H9 (cell line): ENCODE data around the gene NF1. TPM values are rescaled to one million over a fixed set of nuclear protein-coding genes. Genes with fewer than 3 reads are reported as not detected.

Experiments
- DNase-seq: peaks from one replicate; pipeline ENCODE4 v3.0.0-alpha.2; 2017
- H2AFZ ChIP-seq: one replicate; pipeline ENCODE4 v1.6.1; 2013; ENCODE audit warnings: mild to moderate bottlenecking, low read length, control low read depth, moderate library complexity
- H2AK5ac ChIP-seq: 2 replicates; pipeline ENCODE4 v1.6.1; 2013; ENCODE audit warnings: low read length, control low read depth, mixed read lengths; ENCODE audit not compliant: insufficient read length
- H2BK120ac ChIP-seq: one replicate; pipeline ENCODE4 v1.6.1; 2013; ENCODE audit warnings: low read depth, mild to moderate bottlenecking, low read length, control low read depth, inconsistent platforms; ENCODE audit not compliant: poor library complexity, severe bottlenecking
- H2BK12ac ChIP-seq: 2 replicates; pipeline ENCODE4 v1.6.1; 2013; ENCODE audit warnings: low read length, control low read depth, mixed read lengths, low read depth; ENCODE audit not compliant: insufficient read length
- H2BK15ac ChIP-seq: 2 replicates; pipeline ENCODE4 v1.6.1; 2013; ENCODE audit warnings: low read depth, low read length, control low read depth
- H2BK20ac ChIP-seq: one replicate; pipeline ENCODE4 v1.6.1; 2013; ENCODE audit warnings: low read depth, mild to moderate bottlenecking, low read length, control low read depth, inconsistent platforms; ENCODE audit not compliant: poor library complexity, severe bottlenecking
- H2BK5ac ChIP-seq: 2 replicates; pipeline ENCODE4 v1.6.1; 2013; ENCODE audit warnings: low read length, control low read depth, mixed read lengths; ENCODE audit not compliant: insufficient read length
- H3K14ac ChIP-seq: 2 replicates; pipeline ENCODE4 v1.6.1; 2013; ENCODE audit warnings: low read length, control low read depth; ENCODE audit not compliant: insufficient read depth
- H3K18ac ChIP-seq: 2 replicates; pipeline ENCODE4 v1.6.1; 2013; ENCODE audit warnings: low read depth, mild to moderate bottlenecking, mixed read lengths, low read length, control low read depth; ENCODE audit not compliant: insufficient read length
- H3K23ac ChIP-seq: 2 replicates; pipeline ENCODE4 v1.6.1; 2013; ENCODE audit warnings: low read length, control low read depth, mixed read lengths, low read depth; ENCODE audit not compliant: insufficient read length
- H3K23me2 ChIP-seq: 2 replicates; pipeline ENCODE4 v1.6.1; 2013; ENCODE audit warnings: low read depth, mild to moderate bottlenecking, mixed read lengths, low read length, control low read depth; ENCODE audit not compliant: insufficient read length, poor library complexity, severe bottlenecking
- H3K27ac ChIP-seq: 2 replicates; pipeline ENCODE4 v1.5.1; 2013; ENCODE audit warnings: low read length, control low read depth, mixed read lengths, low read depth; ENCODE audit not compliant: insufficient read length
- H3K27me3 ChIP-seq: 2 replicates; pipeline ENCODE4 v1.6.1; 2013; ENCODE audit warnings: low read length, control low read depth, inconsistent platforms; ENCODE audit not compliant: insufficient read depth
- H3K4ac ChIP-seq: 2 replicates; pipeline ENCODE4 v1.6.1; 2013; ENCODE audit warnings: low read depth, mild to moderate bottlenecking, control low read depth, inconsistent platforms, low read length, moderate library complexity
- H3K4me1 ChIP-seq: 2 replicates; pipeline ENCODE4 v1.6.1; 2013; ENCODE audit warnings: low read length, control low read depth, inconsistent platforms; ENCODE audit not compliant: insufficient read depth
- H3K4me2 ChIP-seq: 2 replicates; pipeline ENCODE4 v1.6.1; 2013; ENCODE audit warnings: low read length, control low read depth, mixed read lengths; ENCODE audit not compliant: insufficient read length, insufficient read depth
- H3K56ac ChIP-seq: 2 replicates; pipeline ENCODE4 v1.6.1; 2013; ENCODE audit warnings: low read depth, mild to moderate bottlenecking, mixed read lengths, low read length, control low read depth; ENCODE audit not compliant: insufficient read length
- H3K79me1 ChIP-seq: 2 replicates; pipeline ENCODE4 v1.6.1; 2013; ENCODE audit warnings: low read depth, mild to moderate bottlenecking, moderate library complexity, low read length, control low read depth, inconsistent platforms; ENCODE audit not compliant: insufficient read depth, poor library complexity, severe bottlenecking
- H3K79me2 ChIP-seq: 2 replicates; pipeline ENCODE4 v1.6.1; 2013; ENCODE audit warnings: low read length, control low read depth, inconsistent platforms; ENCODE audit not compliant: insufficient read depth
- H3K9ac ChIP-seq: 2 replicates; pipeline ENCODE4 v1.6.1; 2013; ENCODE audit warnings: low read length, control low read depth, mixed read lengths; ENCODE audit not compliant: insufficient read length; ENCODE audit errors: extremely low read depth
- H3K9me3 ChIP-seq: one replicate; pipeline ENCODE4 v1.6.1; 2013; ENCODE audit warnings: low read depth, low read length, inconsistent platforms; ENCODE audit not compliant: control insufficient read depth
- H3T11ph ChIP-seq: one replicate; pipeline ENCODE4 v1.6.1; 2013; ENCODE audit warnings: mild to moderate bottlenecking, low read length, control low read depth, inconsistent platforms
- H4K20me1 ChIP-seq: one replicate; pipeline ENCODE4 v1.6.1; 2013; ENCODE audit not compliant: control insufficient read depth, insufficient read length, insufficient read depth
- H4K5ac ChIP-seq: 2 replicates; pipeline ENCODE4 v1.6.1; 2013; ENCODE audit warnings: low read depth, mild to moderate bottlenecking, mixed read lengths, low read length, control low read depth; ENCODE audit not compliant: insufficient read length
- H4K8ac ChIP-seq: replicated peaks from 2 replicates; pipeline ENCODE4 v1.6.1; 2013; ENCODE audit warnings: low read length, control low read depth, mixed read lengths, low read depth; ENCODE audit not compliant: insufficient read length
- H4K91ac ChIP-seq: 2 replicates; pipeline ENCODE4 v1.6.1; 2013; ENCODE audit warnings: low read depth, mild to moderate bottlenecking, moderate library complexity, mixed read lengths, low read length, control low read depth; ENCODE audit not compliant: insufficient read length
- H3K27ac Mint-ChIP-seq, 3 experiments: 2 replicates in 2 of 3; 3 replicates in 1 of 3; pipeline ENCODE4 v1.8.0; 2020 to 2021; ENCODE audit warnings: mixed read lengths in 3 of 3, mild to moderate bottlenecking in 1 of 3, moderate library complexity in 1 of 3
- H3K27me3 Mint-ChIP-seq: 2 replicates; pipeline ENCODE4 v1.8.0; 2021; ENCODE audit warnings: low read depth, mild to moderate bottlenecking, moderate library complexity, mixed read lengths
- H3K36me3 Mint-ChIP-seq, 3 experiments: 2 replicates in 2 of 3; 3 replicates in 1 of 3; pipeline ENCODE4 v1.8.0; 2020 to 2021; ENCODE audit warnings: low read depth in 3 of 3, mixed read lengths in 3 of 3; ENCODE audit not compliant: insufficient read depth in 1 of 3
- H3K4me1 Mint-ChIP-seq, 2 experiments: 2 replicates each; pipeline ENCODE4 v1.8.0; 2020; ENCODE audit warnings: mixed read lengths in 2 of 2
- H3K4me3 Mint-ChIP-seq, 2 experiments: 2 replicates in 1 of 2; 3 replicates in 1 of 2; pipeline ENCODE4 v1.8.0; 2020 to 2021; ENCODE audit warnings: mild to moderate bottlenecking in 2 of 2, mixed read lengths in 2 of 2, moderate library complexity in 1 of 2
- H3K9me3 Mint-ChIP-seq, 2 experiments: 2 replicates in 1 of 2; 3 replicates in 1 of 2; pipeline ENCODE4 v1.8.0; 2020; ENCODE audit warnings: mild to moderate bottlenecking in 2 of 2, mixed read lengths in 2 of 2, moderate library complexity in 1 of 2
- WGBS: extraction: QIAGEN DNeasy Blood & Tissue Kit; methylation state at CpG from one replicate; pipeline ENCODE4 v1.1.7; 2013; ENCODE audit warnings: missing lambda C conversion rate, low lambda C conversion rate, mixed read lengths; ENCODE audit not compliant: insufficient read length; ENCODE audit errors: extremely low coverage; 5-methylcytosine and 5-hydroxymethylcytosine counted together
- total RNA-seq: library from RNA; stranded (reverse); gene quantifications from 2 replicates; pipeline ENCODE4 v1.2.1, GENCODE V29; 2021
- TF ChIP-seq, protein P1 (sequence below): fragments of 200-600 bp; sonication (generic); conservative IDR thresholded peaks from 3 replicates; pipeline ENCODE4 v1.8.0; 2021; ENCODE audit warnings: antibody characterized with exemption, mild to moderate bottlenecking

NF1 gene
- total RNA-seq, 1 experiment from 2014 or later: 38.1 TPM

DNA sequence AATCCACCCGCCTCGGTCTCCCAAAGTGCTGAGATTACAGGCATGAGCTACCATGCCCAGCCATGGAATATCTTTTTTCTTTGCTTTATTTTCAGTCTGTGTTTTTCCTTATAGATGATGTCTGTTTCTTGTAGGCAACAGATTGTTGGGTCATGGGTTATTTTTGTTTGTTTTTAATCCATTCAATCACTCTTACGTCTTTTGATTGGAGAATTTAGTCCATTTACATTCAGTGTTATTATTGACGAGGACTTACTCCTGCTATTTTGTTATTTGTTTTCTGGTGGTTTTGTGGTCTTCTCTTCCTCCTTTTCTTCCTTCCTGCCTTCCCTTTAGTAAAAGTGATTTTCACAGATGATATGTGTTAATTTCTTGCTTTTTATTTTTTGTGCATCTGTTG is 146.3 kb downstream of the NF1 start:
- H3K4me1 ChIP-seq: peaks cover 4% of the 10 kb centered on the region; the same call in 1 of the 2 replicates
- no peak overlapping the region for H2BK5ac ChIP-seq
- H3K79me1 ChIP-seq: no peaks in the 10 kb centered on the region
- H3K14ac ChIP-seq: no peak overlapping the region
- no peak overlapping the region for H3K4me2 ChIP-seq
- H3K9me3 ChIP-seq: no peaks in the 10 kb centered on the region
- no peak overlapping the region for H3K23ac ChIP-seq
- WGBS: no CpG with 5 or more reads among the region's 4 CpGs
- no peak overlapping the region for H3K9ac ChIP-seq
- no peak overlapping the region for H4K8ac ChIP-seq
- Mint-ChIP-seq H3K4me3 (no peak overlapping the region), H3K27me3 (no peaks in the 10 kb centered on the region), H3K4me1 (peaks cover 9% of the 10 kb centered on the region in 2 experiments), H3K27ac (no peak overlapping the region; a peak in 1 of 7 replicates), H3K36me3 (peaks cover 18 to 66% (median 27%) of the 10 kb centered on the region in 3 experiments; a peak in 6 of 7 replicates), H3K9me3 (no peaks in the 10 kb centered on the region)
- H2BK15ac ChIP-seq: no peak overlapping the region
- H4K91ac ChIP-seq: no peak overlapping the region
- no peaks in the 10 kb centered on the region for H3K27me3 ChIP-seq
- H2BK20ac ChIP-seq: no peak overlapping the region
- no peak overlapping the region for H2AFZ ChIP-seq
- no peak overlapping the region for H2BK120ac ChIP-seq
- TF ChIP-seq, protein P1, sequence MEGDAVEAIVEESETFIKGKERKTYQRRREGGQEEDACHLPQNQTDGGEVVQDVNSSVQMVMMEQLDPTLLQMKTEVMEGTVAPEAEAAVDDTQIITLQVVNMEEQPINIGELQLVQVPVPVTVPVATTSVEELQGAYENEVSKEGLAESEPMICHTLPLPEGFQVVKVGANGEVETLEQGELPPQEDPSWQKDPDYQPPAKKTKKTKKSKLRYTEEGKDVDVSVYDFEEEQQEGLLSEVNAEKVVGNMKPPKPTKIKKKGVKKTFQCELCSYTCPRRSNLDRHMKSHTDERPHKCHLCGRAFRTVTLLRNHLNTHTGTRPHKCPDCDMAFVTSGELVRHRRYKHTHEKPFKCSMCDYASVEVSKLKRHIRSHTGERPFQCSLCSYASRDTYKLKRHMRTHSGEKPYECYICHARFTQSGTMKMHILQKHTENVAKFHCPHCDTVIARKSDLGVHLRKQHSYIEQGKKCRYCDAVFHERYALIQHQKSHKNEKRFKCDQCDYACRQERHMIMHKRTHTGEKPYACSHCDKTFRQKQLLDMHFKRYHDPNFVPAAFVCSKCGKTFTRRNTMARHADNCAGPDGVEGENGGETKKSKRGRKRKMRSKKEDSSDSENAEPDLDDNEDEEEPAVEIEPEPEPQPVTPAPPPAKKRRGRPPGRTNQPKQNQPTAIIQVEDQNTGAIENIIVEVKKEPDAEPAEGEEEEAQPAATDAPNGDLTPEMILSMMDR: no peak
- no peak overlapping the region for H3K27ac ChIP-seq
- no peaks in the 10 kb centered on the region for H3K23me2 ChIP-seq
- no peak overlapping the region for H3K56ac ChIP-seq
- no peak overlapping the region for H2BK12ac ChIP-seq
- H4K5ac ChIP-seq: no peak overlapping the region
- H3K79me2 ChIP-seq: no peaks in the 10 kb centered on the region
- no peak overlapping the region for H3K18ac ChIP-seq
- no peak for DNase-seq
- H4K20me1 ChIP-seq: no peaks in the 10 kb centered on the region
- H3T11ph ChIP-seq: no peak overlapping the region
- no peak overlapping the region for H3K4ac ChIP-seq
- no peak overlapping the region for H2AK5ac ChIP-seq
